GM12878 (cell line): ENCODE measurements around the gene KCNQ1OT1. TPM values are rescaled to one million over a fixed set of nuclear protein-coding genes. Genes with fewer than 3 reads are reported as not detected.
A peak's percentile ranks its signal among the peaks of the same experiment; 100 is the strongest.

Source experiments
- ATAC-seq: fragments of 200-7000 bp; cut with Tn5 transposase; 3 replicates; pipeline ENCODE4 v1.9.1; 2020; ENCODE audit warnings: mild to moderate bottlenecking, moderate library complexity
- BruUV-seq: library from RNA; stranded (reverse); fragments of 400-500 nt; replicated peaks from 2 replicates; lab custom pipeline; 2021; lab: Mats Ljungman, UMichigan
- CTCF ChIA-PET: fragments of 300-600 bp; sonication (Branson Sonifier 250); formaldehyde crosslinking; extraction: SDS; loops from one replicate; lab custom pipeline; 2021; ENCODE audit warnings: inconsistent platforms; lab: Yijun Ruan, JAX
- POLR2A ChIA-PET: fragments of 350-600 bp; formaldehyde crosslinking; extraction: SDS; loops from one replicate; lab custom pipeline; 2021; ENCODE audit warnings: inconsistent platforms; lab: Charles Lee
- RAD21 ChIA-PET: fragments of 300-600 bp; sonication (Branson Sonifier 250); formaldehyde crosslinking; loops from one replicate; lab custom pipeline; 2023; ENCODE audit warnings: antibody characterized with exemption; ENCODE audit not compliant: unreplicated experiment; lab: Charles Lee
- SMC1A ChIA-PET: fragments of 300-600 bp; sonication (Branson Sonifier 250); formaldehyde crosslinking; loops from one replicate; lab custom pipeline; 2023; ENCODE audit not compliant: unreplicated experiment, uncharacterized antibody; lab: Charles Lee
- DNase-seq: peaks from one replicate; pipeline ENCODE4 v3.0.0-alpha.2; 2011; ENCODE audit warnings: low read depth, low spot score
- FAIRE-seq: peaks from 3 replicates; lab custom pipeline; 2011; peaks lifted over from hg19 to GRCh38; lab: Jason Lieb, UNC
- H2AFZ ChIP-seq: 2 replicates; pipeline ENCODE4 v1.6.0; 2011; ENCODE audit warnings: low read depth, low read length, control low read depth; ENCODE audit not compliant: control insufficient read depth
- H3K27ac ChIP-seq: 2 replicates; pipeline ENCODE4 v1.5.1; 2011; ENCODE audit warnings: control low read depth; ENCODE audit not compliant: control insufficient read depth, insufficient read depth
- H3K27me3 ChIP-seq, 2 experiments: replicated peaks in 1 of 2; 2 replicates each; pipeline versions ENCODE4 v1.6.0 to v1.6.1; 2011; ENCODE audit warnings: low read length in 1 of 2; ENCODE audit not compliant: control insufficient read depth in 2 of 2, insufficient read depth in 2 of 2
- H3K36me3 ChIP-seq, 2 experiments: 2 replicates each; pipeline ENCODE4 v1.5.1; 2011; ENCODE audit warnings: low read length in 1 of 2; ENCODE audit not compliant: control insufficient read depth in 2 of 2, insufficient read depth in 2 of 2
- H3K4me1 ChIP-seq: 2 replicates; pipeline ENCODE4 v1.6.1; 2011; ENCODE audit warnings: mild to moderate bottlenecking, low read length, moderate library complexity, mixed read lengths; ENCODE audit not compliant: control insufficient read depth, insufficient read depth
- H3K4me2 ChIP-seq: 2 replicates; pipeline ENCODE4 v1.6.0; 2011; ENCODE audit warnings: control low read depth; ENCODE audit not compliant: control insufficient read depth, insufficient read depth
- H3K4me3 ChIP-seq: fragments of 200-600 bp; sonication (generic); 2 replicates; pipeline ENCODE4 v1.5.1; 2016
- H3K79me2 ChIP-seq: 2 replicates; pipeline ENCODE4 v1.6.0; 2011; ENCODE audit warnings: low read length; ENCODE audit not compliant: control insufficient read depth, insufficient read depth
- H3K9ac ChIP-seq: 2 replicates; pipeline ENCODE4 v1.8.0; 2011; ENCODE audit warnings: low read length, control low read depth, mixed read lengths; ENCODE audit not compliant: control insufficient read depth, insufficient read depth
- H3K9me3 ChIP-seq: replicated peaks from 3 replicates; pipeline ENCODE4 v1.5.1; 2011; ENCODE audit warnings: mild to moderate bottlenecking, low read length; ENCODE audit not compliant: control insufficient read depth, insufficient read depth
- H4K20me1 ChIP-seq: 2 replicates; pipeline ENCODE4 v1.6.0; 2011; ENCODE audit not compliant: control insufficient read depth, insufficient read depth
- HDGF ChIP-seq: fragments of 450-650 bp; IDR thresholded peaks from 2 replicates; pipeline ENCODE4 v1.6.1; 2016; ENCODE audit warnings: antibody characterized with exemption
- RUNX3 ChIP-seq: IDR thresholded peaks from 2 replicates; pipeline ENCODE4 v1.6.1; 2012; ENCODE audit warnings: low read length, inconsistent platforms
- WGBS: methylation state at CpG from one replicate; pipeline ENCODE4 v1.1.6; 2016; ENCODE audit warnings: low lambda C conversion rate; ENCODE audit not compliant: insufficient replicate concordance, insufficient coverage; ENCODE audit errors: missing lambda C conversion rate; 5-methylcytosine and 5-hydroxymethylcytosine counted together
- in situ Hi-C: fragments of 300-500 bp; cut with MboI; formaldehyde crosslinking; loops from 9 replicates; pipeline ENCODE4 v1.14.3; 2018; ENCODE audit warnings: mixed read lengths
- intact Hi-C: fragments of 100-400 bp; cut with micrococcal nuclease; formaldehyde crosslinking; loops from one replicate; pipeline ENCODE4 v1.14.2; 2022; ENCODE audit not compliant: unreplicated experiment
- polyA plus RNA-seq, 11 experiments: library from polyadenylated mRNA; depleted of rRNA in 4 of 11; unstranded in 6 of 11; stranded (reverse) in 5 of 11; fragments of >200 nt; fragmentation: Nextera tagmentation in 4 of 11; fragmentation: Illumina TruSeq in 1 of 11; extraction: Ambion mirVana in 4 of 11; extraction: Trizol in 1 of 11; gene quantifications; 1 replicate in 1 of 11; 2 replicates in 10 of 11; pipeline versions ENCODE4 v1.2.1 to v1.2.3, GENCODE V29; 2011 to 2016; ENCODE audit warnings: inconsistent platforms in 2 of 11, missing spikeins in 2 of 11, low read depth in 1 of 11
- total RNA-seq, 4 experiments: library from RNA; depleted of rRNA in 3 of 4; stranded (reverse); fragments of >200 nt in 3 of 4; fragmentation: Illumina TruSeq in 1 of 4; extraction: Trizol in 1 of 4; gene quantifications; 2 replicates each; pipeline versions ENCODE4 v1.2.1 to v1.2.3, GENCODE V29; 2013 to 2021
- TF ChIP-seq, protein P1 (sequence below), 3 experiments: IDR thresholded peaks in 2 of 3; conservative IDR thresholded peaks in 1 of 3; 2 replicates each; pipeline ENCODE4 v1.5.1; 2011; ENCODE audit warnings: low read depth in 3 of 3, low read length in 3 of 3, mild to moderate bottlenecking in 3 of 3, control low read depth in 2 of 3, moderate library complexity in 2 of 3, inconsistent platforms in 1 of 3, mixed read lengths in 1 of 3; ENCODE audit not compliant: control insufficient read depth in 2 of 3, insufficient read depth in 1 of 3; ENCODE audit errors: extremely low read depth in 1 of 3
- TF ChIP-seq, protein P2 (sequence below): fragments of 450-650 bp; IDR thresholded peaks from 2 replicates; pipeline ENCODE4 v1.6.1; 2017; ENCODE audit warnings: low read depth, mild to moderate bottlenecking, moderate library complexity

KCNQ1OT1 gene
- total and polyA plus RNA-seq, 10 of the 15 experiments (the other 5 are each of a cell fraction or from before 2014, with no cell fraction given) = 0.02 to 1.6 (median 0.41) TPM

DNA sequence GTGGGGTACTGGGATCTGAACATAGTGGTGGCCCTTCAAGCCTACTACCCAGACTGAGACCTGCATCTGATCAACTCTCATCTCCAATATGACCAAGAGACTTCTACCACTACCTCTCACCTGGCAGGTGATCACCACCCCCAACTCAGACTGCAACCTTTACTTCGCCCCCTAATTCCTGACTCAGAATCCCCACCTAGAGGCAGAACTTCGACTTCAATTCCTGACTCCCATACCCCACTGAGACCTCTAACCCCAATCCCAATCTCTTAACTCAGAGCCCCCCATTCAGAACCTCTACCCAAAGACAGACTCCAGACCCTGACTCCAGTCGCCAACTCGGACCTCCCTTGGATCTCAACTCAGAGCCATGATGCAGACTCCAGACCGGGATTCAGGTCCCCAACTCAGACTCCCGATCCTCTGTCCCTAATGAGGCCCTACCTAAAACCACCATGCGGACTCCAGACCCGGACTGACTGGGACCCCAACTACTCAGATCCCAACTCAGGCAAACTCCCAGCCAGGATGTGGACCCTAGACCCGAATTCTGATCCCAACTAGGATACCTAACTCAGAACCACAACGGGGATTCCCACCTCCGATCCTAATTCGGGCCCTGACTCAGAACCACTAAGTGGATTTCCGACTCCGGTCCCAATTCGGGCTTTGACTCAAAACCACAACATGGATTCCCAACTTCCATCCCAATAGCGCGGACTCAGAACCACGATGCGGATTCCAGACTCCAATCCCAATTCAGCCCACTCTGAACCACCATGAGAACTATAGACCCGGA lies 1.2 kb downstream of the KCNQ1OT1 start:
- Histone ChIP-seq H2AFZ (no peak overlapping the region), H3K27ac (peak overlapping the region; percentile 72), H3K36me3 (no peaks in the 10 kb centered on the region), H3K4me1 (no peaks in the 10 kb centered on the region; the same call in 1 of the 2 replicates), H3K79me2 (peaks cover 43% of the 10 kb centered on the region), H3K9ac (peak overlapping the region; percentile 82), H3K4me3 (peak overlapping the region; percentile 73), H4K20me1 (no peaks in the 10 kb centered on the region), H3K27me3 (no peaks in the 10 kb centered on the region; a peak in 1 of 4 replicates), H3K4me2 (peak overlapping the region; percentile 73), H3K9me3 (no peaks in the 10 kb centered on the region; the same call in 2 of the 3 replicates)
- CTCF ChIA-PET = interaction anchor here (1.6 kb wide), 1 partner anchor 166 kb away, joined by 3 read pairs; no protein-coding TSS in a partner anchor
- POLR2A ChIA-PET = no interaction called here
- no peak for DNase-seq
- no TSS peak for BruUV-seq
- intact Hi-C loops = loop anchor here (2.0 kb wide), 1 partner anchor 166 kb away; no protein-coding TSS in a partner anchor
- no peak for FAIRE-seq
- SMC1A ChIA-PET = interaction anchor here (1.6 kb wide), 1 partner anchor 189 kb away, joined by 5 read pairs; no protein-coding TSS in a partner anchor
- 37% methylated on average over 20 of the region's 20 CpGs for WGBS
- RAD21 ChIA-PET = no interaction called here
- TF ChIP-seq RUNX3 (peak; percentile 39; the same call in 1 of the 2 replicates), HDGF (no peak)
- TF ChIP-seq, protein P1, sequence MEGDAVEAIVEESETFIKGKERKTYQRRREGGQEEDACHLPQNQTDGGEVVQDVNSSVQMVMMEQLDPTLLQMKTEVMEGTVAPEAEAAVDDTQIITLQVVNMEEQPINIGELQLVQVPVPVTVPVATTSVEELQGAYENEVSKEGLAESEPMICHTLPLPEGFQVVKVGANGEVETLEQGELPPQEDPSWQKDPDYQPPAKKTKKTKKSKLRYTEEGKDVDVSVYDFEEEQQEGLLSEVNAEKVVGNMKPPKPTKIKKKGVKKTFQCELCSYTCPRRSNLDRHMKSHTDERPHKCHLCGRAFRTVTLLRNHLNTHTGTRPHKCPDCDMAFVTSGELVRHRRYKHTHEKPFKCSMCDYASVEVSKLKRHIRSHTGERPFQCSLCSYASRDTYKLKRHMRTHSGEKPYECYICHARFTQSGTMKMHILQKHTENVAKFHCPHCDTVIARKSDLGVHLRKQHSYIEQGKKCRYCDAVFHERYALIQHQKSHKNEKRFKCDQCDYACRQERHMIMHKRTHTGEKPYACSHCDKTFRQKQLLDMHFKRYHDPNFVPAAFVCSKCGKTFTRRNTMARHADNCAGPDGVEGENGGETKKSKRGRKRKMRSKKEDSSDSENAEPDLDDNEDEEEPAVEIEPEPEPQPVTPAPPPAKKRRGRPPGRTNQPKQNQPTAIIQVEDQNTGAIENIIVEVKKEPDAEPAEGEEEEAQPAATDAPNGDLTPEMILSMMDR (IDR thresholded peaks at IDR 0.05 in 2 of 3, conservative IDR thresholded peaks at IDR 0.05 in 1 of 3; ENCODE audit: control insufficient read depth in 2 of 3, extremely low read depth in 1 of 3, insufficient read depth in 1 of 3, low read depth in 3 of 3, low read length in 3 of 3) = peak in 1 of 3 experiments; percentile 16; a peak in 1 of 6 replicates
- TF ChIP-seq, protein P2, sequence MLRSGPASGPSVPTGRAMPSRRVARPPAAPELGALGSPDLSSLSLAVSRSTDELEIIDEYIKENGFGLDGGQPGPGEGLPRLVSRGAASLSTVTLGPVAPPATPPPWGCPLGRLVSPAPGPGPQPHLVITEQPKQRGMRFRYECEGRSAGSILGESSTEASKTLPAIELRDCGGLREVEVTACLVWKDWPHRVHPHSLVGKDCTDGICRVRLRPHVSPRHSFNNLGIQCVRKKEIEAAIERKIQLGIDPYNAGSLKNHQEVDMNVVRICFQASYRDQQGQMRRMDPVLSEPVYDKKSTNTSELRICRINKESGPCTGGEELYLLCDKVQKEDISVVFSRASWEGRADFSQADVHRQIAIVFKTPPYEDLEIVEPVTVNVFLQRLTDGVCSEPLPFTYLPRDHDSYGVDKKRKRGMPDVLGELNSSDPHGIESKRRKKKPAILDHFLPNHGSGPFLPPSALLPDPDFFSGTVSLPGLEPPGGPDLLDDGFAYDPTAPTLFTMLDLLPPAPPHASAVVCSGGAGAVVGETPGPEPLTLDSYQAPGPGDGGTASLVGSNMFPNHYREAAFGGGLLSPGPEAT = 0 out of 2 replicates have a peak, but pooled peaks have one; percentile 11
- ATAC-seq = no peak
- in situ Hi-C loops = no loop called here
